Fibroblast of pulmonary artery (primary cell): ENCODE results near the gene TULP4.

Experiments used
- DNase-seq: peaks from one replicate; pipeline ENCODE4 v3.0.0-alpha.2; 2010; ENCODE audit warnings: low read depth
- H3K4me3 ChIP-seq: replicated peaks from 2 replicates; pipeline ENCODE4 v1.5.1; 2011; ENCODE audit warnings: low read depth, mild to moderate bottlenecking, control low read depth, low read length, moderate library complexity
- TF ChIP-seq, protein P1 (sequence below): IDR thresholded peaks from 2 replicates; pipeline ENCODE4 v1.5.1; 2011; ENCODE audit warnings: mild to moderate bottlenecking, control low read depth, low read length, inconsistent platforms; ENCODE audit errors: missing control alignments

The TULP4 gene

DNA sequence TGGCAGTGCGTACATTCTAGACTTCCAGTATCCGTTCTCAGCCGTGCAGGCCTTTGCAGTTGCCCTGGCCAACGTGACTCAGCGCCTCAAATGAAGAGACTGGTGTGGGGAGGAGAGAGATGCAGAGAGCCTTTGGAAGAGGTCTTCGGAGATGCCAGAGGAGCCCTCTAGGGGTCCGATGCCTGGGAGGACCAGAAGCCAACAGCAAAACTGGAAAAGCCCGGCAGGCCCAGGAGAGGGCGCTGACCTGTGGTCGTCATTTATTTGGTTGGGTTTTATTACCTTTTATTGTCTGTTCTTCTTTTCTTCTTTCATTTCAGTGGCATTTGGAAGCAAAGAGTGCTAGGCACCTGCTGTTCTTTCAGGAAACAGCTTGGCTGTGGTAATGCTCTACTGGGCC is 194.3 kb downstream of the TULP4 start:
- TF ChIP-seq, protein P1, sequence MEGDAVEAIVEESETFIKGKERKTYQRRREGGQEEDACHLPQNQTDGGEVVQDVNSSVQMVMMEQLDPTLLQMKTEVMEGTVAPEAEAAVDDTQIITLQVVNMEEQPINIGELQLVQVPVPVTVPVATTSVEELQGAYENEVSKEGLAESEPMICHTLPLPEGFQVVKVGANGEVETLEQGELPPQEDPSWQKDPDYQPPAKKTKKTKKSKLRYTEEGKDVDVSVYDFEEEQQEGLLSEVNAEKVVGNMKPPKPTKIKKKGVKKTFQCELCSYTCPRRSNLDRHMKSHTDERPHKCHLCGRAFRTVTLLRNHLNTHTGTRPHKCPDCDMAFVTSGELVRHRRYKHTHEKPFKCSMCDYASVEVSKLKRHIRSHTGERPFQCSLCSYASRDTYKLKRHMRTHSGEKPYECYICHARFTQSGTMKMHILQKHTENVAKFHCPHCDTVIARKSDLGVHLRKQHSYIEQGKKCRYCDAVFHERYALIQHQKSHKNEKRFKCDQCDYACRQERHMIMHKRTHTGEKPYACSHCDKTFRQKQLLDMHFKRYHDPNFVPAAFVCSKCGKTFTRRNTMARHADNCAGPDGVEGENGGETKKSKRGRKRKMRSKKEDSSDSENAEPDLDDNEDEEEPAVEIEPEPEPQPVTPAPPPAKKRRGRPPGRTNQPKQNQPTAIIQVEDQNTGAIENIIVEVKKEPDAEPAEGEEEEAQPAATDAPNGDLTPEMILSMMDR, result peak; percentile 30
- DNase-seq, result peak; percentile 13
- no peak overlapping the region for H3K4me3 ChIP-seq

DNA sequence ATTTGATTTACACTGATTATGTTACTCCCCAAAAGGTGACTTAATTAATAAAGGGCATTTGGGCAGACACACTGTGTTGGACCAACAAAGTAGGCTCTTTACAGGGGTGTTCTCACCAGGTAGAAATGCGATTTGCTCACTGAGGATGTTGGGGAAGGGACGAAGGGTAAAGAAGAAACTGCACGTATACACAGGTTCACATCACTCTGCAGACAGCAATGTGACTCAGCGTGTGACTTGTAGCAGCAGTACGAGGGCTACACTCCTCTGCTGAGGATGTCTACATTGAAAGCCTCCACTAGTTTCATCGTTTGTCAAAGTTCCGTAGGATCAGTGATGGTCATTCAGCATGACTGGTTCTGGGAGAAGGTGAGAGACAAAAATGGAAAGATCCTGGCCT is 194.9 kb downstream of the TULP4 start:
- TF ChIP-seq, protein P1, result no peak
- H3K4me3 ChIP-seq, result no peak overlapping the region
- DNase-seq, result no peak

DNA sequence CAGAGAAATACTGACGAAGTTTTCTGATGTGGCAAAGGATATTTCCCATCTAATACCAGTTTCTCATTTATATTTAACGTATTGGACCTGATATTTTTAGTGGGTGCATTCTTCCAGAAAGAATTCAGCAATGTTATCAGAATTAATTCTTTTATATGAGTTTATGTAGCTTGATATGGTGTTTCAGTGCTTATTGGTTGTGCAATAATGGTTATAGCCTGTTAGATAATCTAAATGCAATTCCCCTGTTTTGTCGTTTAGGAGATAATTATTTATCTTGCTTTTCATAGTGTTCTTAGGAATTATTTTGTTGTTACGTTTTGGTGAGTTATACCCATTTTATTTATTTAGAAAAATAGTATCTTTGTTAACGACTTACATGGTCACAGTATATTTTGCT is 196.2 kb downstream of the TULP4 start:
- DNase-seq, result no peak
- H3K4me3 ChIP-seq, result no peak overlapping the region
- TF ChIP-seq, protein P1, result no peak

DNA sequence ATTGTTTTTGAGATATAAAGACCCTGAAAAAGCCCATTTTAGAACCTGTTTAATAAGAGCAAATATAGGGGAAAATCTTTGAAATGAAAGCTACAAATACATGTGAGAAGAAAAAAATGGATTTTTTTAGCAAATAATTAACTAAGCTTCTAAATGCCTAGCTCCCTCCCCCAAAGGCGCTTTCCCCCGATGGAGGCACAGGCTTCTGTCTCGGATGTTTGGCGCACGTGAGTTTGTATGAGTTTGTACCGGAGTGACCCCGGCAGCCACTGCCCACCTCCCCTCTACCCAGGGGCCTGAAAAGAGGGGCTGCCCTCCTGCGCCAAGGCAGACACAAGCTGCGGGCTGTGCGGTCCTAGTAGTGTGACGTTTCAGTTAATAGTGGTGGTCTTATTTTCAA is 197.2 kb downstream of the TULP4 start:
- no peak overlapping the region for H3K4me3 ChIP-seq
- TF ChIP-seq, protein P1, result no peak
- DNase-seq, result no peak

DNA sequence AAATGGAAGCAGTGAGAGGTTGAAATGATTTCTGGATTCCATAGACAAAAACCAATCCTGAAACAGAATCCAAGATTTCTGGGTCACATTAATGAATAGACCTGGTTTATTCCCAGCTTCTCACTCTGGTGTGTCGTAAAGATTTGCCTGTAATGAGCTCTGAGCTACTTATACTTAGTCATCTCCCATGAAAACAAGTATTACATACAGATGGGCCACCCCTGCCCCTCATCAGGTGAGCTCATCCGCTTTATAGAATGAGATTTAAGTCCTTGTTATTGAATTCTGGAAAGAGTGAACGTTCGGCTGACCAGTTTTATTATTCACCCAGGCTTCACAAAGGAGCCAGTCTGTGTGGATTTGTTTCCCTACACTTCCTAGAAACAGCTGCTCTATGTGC is 200.5 kb downstream of the TULP4 start:
- H3K4me3 ChIP-seq, result no peak overlapping the region
- DNase-seq, result no peak
- TF ChIP-seq, protein P1, result no peak

DNA sequence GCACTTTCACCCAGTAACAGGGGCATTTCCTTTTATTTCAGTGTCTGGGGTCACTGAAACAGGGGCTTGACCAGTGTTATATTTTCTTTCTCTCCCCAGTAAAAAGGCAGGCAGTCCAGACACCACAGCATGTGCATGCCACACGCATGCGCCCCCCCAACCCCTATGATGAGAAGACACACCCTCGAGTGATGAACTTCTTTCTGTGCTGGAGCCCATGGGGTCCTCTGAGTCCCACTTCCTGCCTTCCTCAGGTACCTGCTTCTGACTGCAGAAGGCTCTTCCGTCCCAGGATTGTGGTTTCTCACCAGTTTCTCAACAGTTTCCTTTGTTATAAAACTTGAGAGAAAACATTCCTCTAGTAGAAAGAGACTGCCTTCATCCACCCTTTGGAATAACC is 201.9 kb downstream of the TULP4 start:
- TF ChIP-seq, protein P1, result no peak
- H3K4me3 ChIP-seq, result no peak overlapping the region
- DNase-seq, result no peak

DNA sequence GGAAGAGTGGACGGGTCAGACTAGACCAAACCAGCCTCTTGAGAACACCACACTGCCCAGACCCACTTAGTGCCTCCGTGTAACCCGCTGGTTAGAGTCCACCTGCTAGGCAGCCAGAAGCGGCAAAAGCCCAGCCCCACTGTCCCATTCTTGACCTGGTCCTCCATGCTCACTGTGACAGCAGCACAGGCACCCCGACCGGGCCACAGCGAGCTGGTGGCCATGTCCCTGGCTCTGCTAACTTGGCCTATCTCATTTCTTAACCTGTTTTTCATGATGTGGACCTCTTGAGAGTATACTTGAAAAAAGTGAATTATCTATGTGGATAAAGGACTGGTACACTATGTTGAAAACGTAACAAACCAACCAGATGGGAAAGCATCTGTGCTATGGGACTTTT is 202.7 kb downstream of the TULP4 start:
- no peak for DNase-seq
- no peak overlapping the region for H3K4me3 ChIP-seq
- TF ChIP-seq, protein P1, result no peak
